Heart right ventricle (tissue), 16 donors: ENCODE data around the gene SEPTIN1. TPM values are rescaled to one million over a fixed set of nuclear protein-coding genes. Genes with fewer than 3 reads are reported as not detected.

Experiments
- ATAC-seq, 8 donors: fragments of 200-7000 bp; cut with Tn5 transposase; one replicate each; pipeline ENCODE4 v1.9.1; 2020; ENCODE audit warnings: mild to moderate bottlenecking in 8 of 8, moderate library complexity in 8 of 8, moderate number of reproducible peaks in 1 of 8
- DNase-seq, 2 donors: peaks; one replicate each; pipeline ENCODE4 v3.0.0-alpha.2; 2020
- H3K27ac ChIP-seq, 10 donors: fragments of 200-600 bp; sonication (generic) in 2 of 10; one replicate each; pipeline versions ENCODE4 v1.5.0 to v1.8.0; 2020 to 2022; ENCODE audit warnings: mild to moderate bottlenecking in 3 of 10
- H3K27me3 ChIP-seq, 7 donors: fragments of 200-600 bp; one replicate each; pipeline ENCODE4 v1.8.0; 2021 to 2022; ENCODE audit warnings: mild to moderate bottlenecking in 2 of 7
- H3K36me3 ChIP-seq, 9 donors: fragments of 200-600 bp; sonication (generic) in 1 of 9; one replicate each; pipeline versions ENCODE4 v1.5.0 to v1.8.0; 2020 to 2022; ENCODE audit warnings: mild to moderate bottlenecking in 2 of 9
- H3K4me1 ChIP-seq, 9 donors: fragments of 200-600 bp; sonication (generic) in 1 of 9; one replicate each; pipeline versions ENCODE4 v1.5.0 to v1.8.0; 2020 to 2022; ENCODE audit warnings: mild to moderate bottlenecking in 4 of 9
- H3K4me3 ChIP-seq, 10 donors: fragments of 200-600 bp; sonication (generic) in 2 of 10; one replicate each; pipeline versions ENCODE4 v1.5.0 to v1.8.0; 2020 to 2022; ENCODE audit warnings: mild to moderate bottlenecking in 7 of 10, moderate library complexity in 2 of 10
- H3K9me3 ChIP-seq, 11 donors: fragments of 200-600 bp in 10 of 11; sonication (generic) in 2 of 11; one replicate each; pipeline versions ENCODE4 v1.5.0 to v1.8.0; 2013 to 2022; ENCODE audit warnings: mild to moderate bottlenecking in 2 of 11, control low read depth in 1 of 11, moderate library complexity in 1 of 11
- CTCF ChIP-seq, 9 donors: fragments of 200-600 bp; sonication (generic) in 2 of 9; IDR thresholded peaks; one replicate each; pipeline versions ENCODE4 v1.5.0 to v1.8.0; 2021 to 2022; ENCODE audit warnings: antibody characterized with exemption in 9 of 9, mild to moderate bottlenecking in 5 of 9, moderate library complexity in 1 of 9
- WGBS, 2 donors: extraction: QIAGEN DNeasy Blood & Tissue Kit; methylation state at CpG; one replicate each; pipeline ENCODE4 v1.1.7; 2013; ENCODE audit warnings: inconsistent platforms in 1 of 2; 5-methylcytosine and 5-hydroxymethylcytosine counted together
- intact Hi-C, 10 donors: fragments of 100-400 bp; cut with DNase I; formaldehyde crosslinking; loops; one replicate each; pipeline versions ENCODE4 v1.11.1 to v1.14.2; 2022
- polyA plus RNA-seq, 2 donors: library from polyadenylated mRNA; stranded (reverse); fragments of 200-250 nt; gene quantifications; one replicate each; pipeline ENCODE4 v1.2.3, GENCODE V29; 2013
- total RNA-seq, 10 donors: library from RNA; stranded (reverse); fragmentation: NEBNext Ultra II Directional in 3 of 10; extraction: Animal tissue kit (Norgen Biotek cat#: 25700) in 3 of 10; gene quantifications; one replicate each; pipeline versions ENCODE4 v1.2.1 to v1.2.4, GENCODE V29; 2021 to 2023
- donor health status: Arrhythmogenic right ventricular cardiomyopathy.
- donor health status: ischemic (EF 13 %, LVEDD 7.1; RV severe dilation, severe dysfunction).
- donor health status: healthy with polysubstance abuse.
- donor health status: DM: no; HTN: yes; CAD: no.
- donor health status: DM: no; HTN: no; CAD: no.
- donor health status: ischemic (EF 25% LVEDD 6.9; RV normal size, moderate dysfunction).
- donor health status: ischemic (EF 25% LVEDD 5.7; RV mildly dilated, moderate dysfunction).
- donor health status: healthy.
- donor health status: DM: yes; HTN: yes; CAD: no.
- donor health status: Ischemic cardiomyopathy.
- donor health status: ischemic (EF 35%, LVEDD 5.7; RV mildly dilated, moderate dysfunction).
- donor health status: nonischemic (EF 11% LVEDD 7.7; RV severe dilation, severe dysfunction).
- donor health status: DM: yes; HTN: yes; CAD: no.
- donor health status: PGD.
- donor health status: ischemic (EF 29% LVEDD 5.4; RV normal size, mild dysfunction).
- donor health status: nonischemic (EF 23%, LVEDD 6.1; RV moderate dilation, normal function).

Gene SEPTIN1
- total and polyA plus RNA-seq, 12 donors, result 0.78 to 6.8 (median 1.4) TPM

GRCh38 chr16:30414159-30414558 is 31.8 kb upstream of the SEPTIN1 start:
- H3K4me1 ChIP-seq, result peaks cover 8 to 27% (median 19%) of the 10 kb centered on the region in 9 donors
- intact Hi-C loops, result loop anchor here in 3 of 10 donors (10.0 kb wide), 3 partner anchors 59 to 349 kb away; partner anchors contain the start of genes ALDOA (in 1 of the 3), CD2BP2 (in 1 of the 3) and ZNF689 (in 1 of the 3)
- 63 to 70% methylated on average over 5 of the region's 5 CpGs for WGBS, 2 donors
- no peaks in the 10 kb centered on the region for H3K27me3 ChIP-seq
- peak overlapping the region in 5 of 10 donors; percentile 1 to 57 (median 32) for H3K27ac ChIP-seq
- no peak overlapping the region for H3K4me3 ChIP-seq
- H3K36me3 ChIP-seq, result peaks cover 0 to 44% (median 0%) of the 10 kb centered on the region in 9 donors
- H3K9me3 ChIP-seq, result no peaks in the 10 kb centered on the region
- ATAC-seq (no peak), DNase-seq (no peak)
- no peak for TF ChIP-seq CTCF (IDR thresholded peaks at IDR 0.05)

- intact Hi-C loops, result loop anchor here in 3 of 10 donors (10.0 kb wide), 3 partner anchors 58 to 348 kb away; partner anchors contain the start of genes ALDOA (in 1 of the 3), CD2BP2 (in 1 of the 3) and ZNF689 (in 1 of the 3)
- no peak for TF ChIP-seq CTCF (IDR thresholded peaks at IDR 0.05)
- 87 to 89% methylated on average over 6 of the region's 6 CpGs for WGBS, 2 donors
These were observed 30.9 kb upstream of the SEPTIN1 start for GRCh38 chr16:30413112-30413806.

GRCh38 chr16:30409125-30410060 is 27.0 kb upstream of the SEPTIN1 start:
- WGBS, 2 donors, result 42 to 48% methylated on average over 15 of the region's 15 CpGs
- TF ChIP-seq CTCF (IDR thresholded peaks at IDR 0.05), result peak; percentile 92 to 98 (median 96)
- peaks cover 0 to 45% (median 0%) of the 10 kb centered on the region in 9 donors for H3K36me3 ChIP-seq
- peak; percentile 92 to 93 for DNase-seq
- no peaks in the 10 kb centered on the region for H3K9me3 ChIP-seq
- no peaks in the 10 kb centered on the region for H3K27me3 ChIP-seq
- peak overlapping the region in 8 of 10 donors; percentile 3 to 84 (median 36) for H3K27ac ChIP-seq
- peaks cover 7 to 39% (median 26%) of the 10 kb centered on the region in 9 donors for H3K4me1 ChIP-seq
- ATAC-seq, result peak; percentile 63 to 90 (median 78)
- intact Hi-C loops, result loop anchor here in 7 of 10 donors (5.0 to 10.0 kb wide), 8 partner anchors 42 to 345 kb away; partner anchors contain the start of genes YPEL3 (in 4 of the 7), TBX6 (in 3 of the 7), CD2BP2 (in 2 of the 7) and ALDOA (in 1 of the 7)
- H3K4me3 ChIP-seq, result peak overlapping the region in 2 of 10 donors; percentile 1 to 16

More at GRCh38 chr16:30413112-30413806, 30.9 kb upstream of the SEPTIN1 start:
- H3K4me3 ChIP-seq, result no peak overlapping the region
- peaks cover 7 to 33% (median 18%) of the 10 kb centered on the region in 9 donors for H3K4me1 ChIP-seq
- DNase-seq (no peak), ATAC-seq (no peak)
- H3K27me3 ChIP-seq, result no peaks in the 10 kb centered on the region
- H3K36me3 ChIP-seq, result peaks cover 0 to 47% (median 0%) of the 10 kb centered on the region in 9 donors
- H3K27ac ChIP-seq, result peak overlapping the region in 3 of 10 donors; percentile 1 to 50 (median 32)
- H3K9me3 ChIP-seq, result no peaks in the 10 kb centered on the region
